ENCODE data around the gene OPTC. TPM values are rescaled to one million over a fixed set of nuclear protein-coding genes. Genes with fewer than 3 reads are reported as not detected.
"Not testable (repeated sequence)": the region's sequence is repeated elsewhere in the genome, so short reads cannot be mapped to it uniquely, and the experiment has no call there.

The OPTC gene
- not detected for total RNA-seq

GRCh38 chr1:203493901-203494300 is at the start of gene OPTC:
Gene OPTC (plus strand): TSS chr1:203494153. CDS start chr1:203496006, 1,853 bp downstream.
- Histone ChIP-seq H3K27me3 (ENCODE audit: insufficient read depth, low read length) (no peaks in the 10 kb centered on the region), H3K9me3 (ENCODE audit: low read depth, low read length) (no peaks in the 10 kb centered on the region), H3K4me3 (ENCODE audit: low read length) (no peak within 1 kb of the TSS), H3K4me1 (ENCODE audit: insufficient read depth, low read length) (peaks cover 4% of the 10 kb centered on the region)

- no peaks in the 10 kb centered on the region for H3K9me3 ChIP-seq (ENCODE audit: low read depth, low read length)
- no peak overlapping the region for H3K4me3 ChIP-seq (ENCODE audit: low read length)
- H3K4me1 ChIP-seq (ENCODE audit: insufficient read depth, low read length), result peaks cover 8% of the 10 kb centered on the region
- H3K27me3 ChIP-seq (ENCODE audit: insufficient read depth, low read length), result no peaks in the 10 kb centered on the region
Observed at GRCh38 chr1:203444171-203444576, 49.8 kb upstream of the OPTC start.

GRCh38 chr1:203447151-203447550 is 46.8 kb upstream of the OPTC start:
- Histone ChIP-seq H3K27me3 (ENCODE audit: insufficient read depth, low read length) (peaks cover 3% of the 10 kb centered on the region), H3K9me3 (ENCODE audit: low read depth, low read length) (no peaks in the 10 kb centered on the region), H3K4me1 (ENCODE audit: insufficient read depth, low read length) (peaks cover 8% of the 10 kb centered on the region), H3K4me3 (ENCODE audit: low read length) (no peak overlapping the region)

- not testable (repeated sequence) for H3K4me3 ChIP-seq (ENCODE audit: low read length); H3K9me3 ChIP-seq (ENCODE audit: low read depth, low read length); H3K4me1 ChIP-seq (ENCODE audit: insufficient read depth, low read length); H3K27me3 ChIP-seq (ENCODE audit: insufficient read depth, low read length)
Observed at GRCh38 chr1:203447598-203447997, 46.4 kb upstream of the OPTC start.

- Histone ChIP-seq H3K9me3 (ENCODE audit: low read depth, low read length) (no peaks in the 10 kb centered on the region), H3K4me3 (ENCODE audit: low read length) (no peak overlapping the region), H3K27me3 (ENCODE audit: insufficient read depth, low read length) (peaks cover 3% of the 10 kb centered on the region), H3K4me1 (ENCODE audit: insufficient read depth, low read length) (peaks cover 8% of the 10 kb centered on the region)
Observed at GRCh38 chr1:203448521-203449061, 45.4 kb upstream of the OPTC start.

- no peak overlapping the region for H3K4me3 ChIP-seq (ENCODE audit: low read length)
- peaks cover 3% of the 10 kb centered on the region for H3K27me3 ChIP-seq (ENCODE audit: insufficient read depth, low read length)
- no peaks in the 10 kb centered on the region for H3K9me3 ChIP-seq (ENCODE audit: low read depth, low read length)
- H3K4me1 ChIP-seq (ENCODE audit: insufficient read depth, low read length), result peaks cover 8% of the 10 kb centered on the region
Observed at GRCh38 chr1:203450001-203450400, 44.0 kb upstream of the OPTC start.

- Histone ChIP-seq H3K9me3 (ENCODE audit: low read depth, low read length) (no peaks in the 10 kb centered on the region), H3K4me1 (ENCODE audit: insufficient read depth, low read length) (peaks cover 8% of the 10 kb centered on the region)
Observed at GRCh38 chr1:203450479-203451149, 43.3 kb upstream of the OPTC start.

GRCh38 chr1:203451836-203452784 is 41.8 kb upstream of the OPTC start:
- Histone ChIP-seq H3K4me3 (ENCODE audit: low read length) (no peak overlapping the region), H3K9me3 (ENCODE audit: low read depth, low read length) (no peaks in the 10 kb centered on the region), H3K27me3 (ENCODE audit: insufficient read depth, low read length) (peaks cover 3% of the 10 kb centered on the region), H3K4me1 (ENCODE audit: insufficient read depth, low read length) (peaks cover 3% of the 10 kb centered on the region)

More at GRCh38 chr1:203450479-203451149, 43.3 kb upstream of the OPTC start:
- peaks cover 3% of the 10 kb centered on the region for H3K27me3 ChIP-seq (ENCODE audit: insufficient read depth, low read length)
- no peak overlapping the region for H3K4me3 ChIP-seq (ENCODE audit: low read length)

- H3K4me3 ChIP-seq (ENCODE audit: low read length), result no peak overlapping the region
- no peaks in the 10 kb centered on the region for H3K4me1 ChIP-seq (ENCODE audit: insufficient read depth, low read length)
- H3K27me3 ChIP-seq (ENCODE audit: insufficient read depth, low read length), result peaks cover 3% of the 10 kb centered on the region
- H3K9me3 ChIP-seq (ENCODE audit: low read depth, low read length), result no peaks in the 10 kb centered on the region
Observed at GRCh38 chr1:203453016-203453415, 40.9 kb upstream of the OPTC start.

GRCh38 chr1:203453616-203454015 is 40.3 kb upstream of the OPTC start:
- Histone ChIP-seq H3K27me3 (ENCODE audit: insufficient read depth, low read length) (peaks cover 6% of the 10 kb centered on the region), H3K9me3 (ENCODE audit: low read depth, low read length) (no peaks in the 10 kb centered on the region), H3K4me3 (ENCODE audit: low read length) (no peak overlapping the region), H3K4me1 (ENCODE audit: insufficient read depth, low read length) (no peaks in the 10 kb centered on the region)

GRCh38 chr1:203454986-203455471 is 38.9 kb upstream of the OPTC start:
- Histone ChIP-seq H3K27me3 (ENCODE audit: insufficient read depth, low read length) (peaks cover 8% of the 10 kb centered on the region), H3K9me3 (ENCODE audit: low read depth, low read length) (no peaks in the 10 kb centered on the region), H3K4me1 (ENCODE audit: insufficient read depth, low read length) (no peaks in the 10 kb centered on the region), H3K4me3 (ENCODE audit: low read length) (no peak overlapping the region)

- Histone ChIP-seq H3K4me1 (ENCODE audit: insufficient read depth, low read length) (no peaks in the 10 kb centered on the region), H3K27me3 (ENCODE audit: insufficient read depth, low read length) (peaks cover 8% of the 10 kb centered on the region), H3K9me3 (ENCODE audit: low read depth, low read length) (no peaks in the 10 kb centered on the region), H3K4me3 (ENCODE audit: low read length) (no peak overlapping the region)
Observed at GRCh38 chr1:203455706-203456105, 38.2 kb upstream of the OPTC start.

- Histone ChIP-seq H3K4me1 (ENCODE audit: insufficient read depth, low read length) (no peaks in the 10 kb centered on the region), H3K27me3 (ENCODE audit: insufficient read depth, low read length) (peaks cover 8% of the 10 kb centered on the region), H3K9me3 (ENCODE audit: low read depth, low read length) (no peaks in the 10 kb centered on the region), H3K4me3 (ENCODE audit: low read length) (no peak overlapping the region)
Observed at GRCh38 chr1:203456577-203456976, 37.4 kb upstream of the OPTC start.

GRCh38 chr1:203458078-203458477 is 35.9 kb upstream of the OPTC start:
- no peak overlapping the region for H3K4me3 ChIP-seq (ENCODE audit: low read length)
- peaks cover 8% of the 10 kb centered on the region for H3K27me3 ChIP-seq (ENCODE audit: insufficient read depth, low read length)
- no peaks in the 10 kb centered on the region for H3K4me1 ChIP-seq (ENCODE audit: insufficient read depth, low read length)
- H3K9me3 ChIP-seq (ENCODE audit: low read depth, low read length), result no peaks in the 10 kb centered on the region

- Histone ChIP-seq H3K9me3 (ENCODE audit: low read depth, low read length) (no peaks in the 10 kb centered on the region), H3K4me3 (ENCODE audit: low read length) (no peak overlapping the region), H3K4me1 (ENCODE audit: insufficient read depth, low read length) (no peaks in the 10 kb centered on the region), H3K27me3 (ENCODE audit: insufficient read depth, low read length) (peaks cover 8% of the 10 kb centered on the region)
Observed at GRCh38 chr1:203459671-203460201, 34.2 kb upstream of the OPTC start.

All from mononuclear cell (primary cell).